Stimulated activated naive CD8-positive, alpha-beta T cell treated with anti-CD3 and anti-CD28 coated beads, Interleukin-15, Interleukin-2, amounts not matched to agents 100 ng/mL and 50 ng/mL, for 24 hours (primary cell): ENCODE results near the gene C9orf85.
A peak's percentile ranks its signal among the peaks of the same experiment; 100 is the strongest.
"Not testable (repeated sequence)": the region's sequence is repeated elsewhere in the genome, so short reads cannot be mapped to it uniquely, and the experiment has no call there.

Source experiments
- H3K27ac Mint-ChIP-seq: one replicate; pipeline ENCODE4 v1.8.0; 2021; ENCODE audit warnings: mild to moderate bottlenecking, mixed read lengths
- H3K27me3 Mint-ChIP-seq: one replicate; pipeline ENCODE4 v1.8.0; 2021; ENCODE audit warnings: mixed read lengths
- H3K36me3 Mint-ChIP-seq: one replicate; pipeline ENCODE4 v1.8.0; 2021; ENCODE audit warnings: low read depth, mixed read lengths
- H3K4me1 Mint-ChIP-seq: one replicate; pipeline ENCODE4 v1.8.0; 2021; ENCODE audit warnings: low read depth, mixed read lengths
- H3K4me3 Mint-ChIP-seq: one replicate; pipeline ENCODE4 v1.8.0; 2021; ENCODE audit warnings: mild to moderate bottlenecking, mixed read lengths
- H3K9me3 Mint-ChIP-seq: one replicate; pipeline ENCODE4 v1.8.0; 2021; ENCODE audit warnings: mixed read lengths

C9orf85 gene

GRCh38 chr9:71944754-71945375 lies 33.4 kb downstream of the C9orf85 start:
- no peak overlapping the region for H3K4me3 Mint-ChIP-seq
- no peak overlapping the region for H3K27ac Mint-ChIP-seq
- H3K27me3 Mint-ChIP-seq: no peaks in the 10 kb centered on the region
- no peaks in the 10 kb centered on the region for H3K9me3 Mint-ChIP-seq
- peaks cover 20% of the 10 kb centered on the region for H3K36me3 Mint-ChIP-seq
- H3K4me1 Mint-ChIP-seq: peaks cover 4% of the 10 kb centered on the region

- H3K4me1 Mint-ChIP-seq, H3K27ac Mint-ChIP-seq, H3K27me3 Mint-ChIP-seq, H3K4me3 Mint-ChIP-seq, H3K9me3 Mint-ChIP-seq: not testable (repeated sequence)
- peaks cover 15% of the 10 kb centered on the region for H3K36me3 Mint-ChIP-seq
Observed at GRCh38 chr9:71954652-71955051, 43.2 kb downstream of the C9orf85 start.

DNA sequence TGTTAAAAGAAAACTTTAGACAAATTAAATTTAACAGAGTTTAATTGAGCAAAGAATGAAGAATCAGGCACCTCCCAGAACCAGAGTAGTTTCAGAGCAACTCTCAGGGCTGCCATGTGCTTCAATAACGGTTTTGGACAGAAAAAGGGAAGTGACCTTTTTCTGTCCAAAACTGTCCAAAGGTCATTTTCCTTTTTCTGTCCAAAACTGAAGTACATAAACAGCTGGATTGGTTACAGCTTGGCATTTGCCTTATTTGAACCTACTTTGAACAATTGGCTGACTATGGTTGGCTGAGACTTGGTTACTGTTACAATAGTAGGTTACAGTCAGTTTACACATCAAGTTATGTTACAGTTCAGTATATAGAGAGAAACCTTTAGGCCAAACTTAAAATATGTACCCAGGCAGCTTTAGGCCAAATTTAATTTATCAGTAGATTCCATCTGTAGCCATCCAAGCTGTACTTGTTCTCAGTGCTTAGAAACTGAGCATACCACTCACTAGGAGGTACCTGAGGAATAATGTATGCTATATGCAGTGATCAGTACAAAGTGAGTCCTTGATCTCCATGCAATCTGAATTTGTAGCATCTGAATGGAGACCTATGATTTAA lies 44.0 kb downstream of the C9orf85 start:
- Mint-ChIP-seq H3K4me1 (peaks cover 4% of the 10 kb centered on the region), H3K4me3 (no peak overlapping the region), H3K27ac (no peak overlapping the region), H3K27me3 (no peaks in the 10 kb centered on the region), H3K36me3 (peaks cover 11% of the 10 kb centered on the region), H3K9me3 (no peaks in the 10 kb centered on the region)

GRCh38 chr9:71962328-71962727 lies 50.9 kb downstream of the C9orf85 start:
- no peak overlapping the region for H3K27ac Mint-ChIP-seq
- no peaks in the 10 kb centered on the region for H3K27me3 Mint-ChIP-seq
- no peak overlapping the region for H3K4me3 Mint-ChIP-seq
- peaks cover 40% of the 10 kb centered on the region for H3K36me3 Mint-ChIP-seq
- H3K4me1 Mint-ChIP-seq: no peaks in the 10 kb centered on the region
- peaks cover 10% of the 10 kb centered on the region for H3K9me3 Mint-ChIP-seq

GRCh38 chr9:71963471-71963996 lies 52.1 kb downstream of the C9orf85 start:
- not testable (repeated sequence) for H3K4me3 Mint-ChIP-seq, H3K27ac Mint-ChIP-seq, H3K27me3 Mint-ChIP-seq, H3K4me1 Mint-ChIP-seq
- Mint-ChIP-seq H3K36me3 (peaks cover 46% of the 10 kb centered on the region), H3K9me3 (peaks cover 17% of the 10 kb centered on the region)

DNA sequence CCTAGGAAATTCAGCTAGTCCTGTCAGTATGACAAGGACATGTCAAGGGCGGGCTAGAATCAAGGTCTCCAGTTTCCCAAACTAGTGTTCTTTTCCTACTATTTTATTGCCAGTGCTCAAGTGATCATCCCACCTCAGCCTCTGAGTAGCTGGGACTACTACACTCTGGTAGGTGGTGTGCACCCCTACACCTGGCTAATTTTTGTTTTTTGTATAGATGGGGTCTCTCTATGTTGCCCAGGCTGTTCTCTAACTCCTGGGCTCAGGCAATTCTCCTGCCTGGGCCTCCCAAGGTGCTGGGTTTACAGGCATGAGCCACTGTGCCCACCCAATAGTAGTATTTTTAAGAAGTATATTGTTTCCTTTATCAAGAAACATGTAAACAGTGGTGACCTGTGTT lies 54.0 kb downstream of the C9orf85 start:
- Mint-ChIP-seq H3K27ac (no peak overlapping the region), H3K4me3 (no peak overlapping the region), H3K9me3 (peaks cover 23% of the 10 kb centered on the region), H3K4me1 (no peaks in the 10 kb centered on the region), H3K27me3 (no peaks in the 10 kb centered on the region), H3K36me3 (peaks cover 60% of the 10 kb centered on the region)

DNA sequence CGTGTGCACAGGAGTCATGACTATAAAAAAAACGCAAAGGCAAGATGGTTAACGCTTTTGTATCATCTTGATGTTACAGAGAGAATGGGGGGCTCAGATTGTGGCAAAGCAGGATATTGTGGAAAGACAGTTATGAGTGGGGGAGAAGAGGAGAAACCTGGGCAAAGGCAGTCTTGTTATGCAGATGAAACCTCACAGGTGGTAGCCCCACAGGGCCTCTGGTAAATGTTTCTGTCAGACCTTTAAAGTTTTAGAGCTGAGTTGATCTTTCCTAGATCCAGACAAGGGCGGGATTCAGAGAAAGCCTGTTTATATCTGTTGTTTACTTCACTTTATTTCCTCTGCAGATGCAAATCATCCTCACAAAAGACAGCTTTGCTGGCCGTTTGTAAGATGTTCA lies 55.2 kb downstream of the C9orf85 start:
- peaks cover 23% of the 10 kb centered on the region for H3K9me3 Mint-ChIP-seq
- no peaks in the 10 kb centered on the region for H3K27me3 Mint-ChIP-seq
- peak overlapping the region; percentile 17 for H3K27ac Mint-ChIP-seq
- H3K4me3 Mint-ChIP-seq: no peak overlapping the region
- H3K36me3 Mint-ChIP-seq: peaks cover 62% of the 10 kb centered on the region
- H3K4me1 Mint-ChIP-seq: no peaks in the 10 kb centered on the region

DNA sequence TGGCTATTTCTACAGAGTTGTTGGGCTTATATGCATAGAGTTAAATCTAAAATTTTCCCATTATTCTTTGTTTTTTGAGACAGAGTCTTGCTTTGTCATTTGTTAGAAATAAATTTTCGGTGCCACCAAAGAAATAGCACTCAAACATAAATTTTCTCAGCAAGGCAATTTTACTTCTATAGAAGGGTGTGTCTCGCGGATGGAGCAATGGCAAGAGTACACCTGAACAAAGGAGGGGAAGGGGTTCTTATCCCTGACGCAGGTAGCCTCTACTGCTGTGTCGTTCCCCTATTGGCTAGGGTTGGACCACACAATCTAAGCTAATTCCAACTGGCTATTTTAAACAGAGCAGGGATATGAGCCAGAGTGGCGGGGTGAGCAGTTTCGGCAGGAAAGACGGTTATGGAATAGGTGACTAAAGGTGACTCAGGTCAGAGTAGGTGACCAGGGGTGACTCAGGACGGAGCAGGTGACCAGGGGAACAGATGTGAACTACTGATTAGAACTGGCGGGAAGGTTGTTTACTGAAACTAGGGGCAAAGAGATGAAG lies 57.2 kb downstream of the C9orf85 start:
- no peak overlapping the region for H3K4me3 Mint-ChIP-seq
- no peak overlapping the region for H3K27ac Mint-ChIP-seq
- peaks cover 56% of the 10 kb centered on the region for H3K36me3 Mint-ChIP-seq
- peaks cover 20% of the 10 kb centered on the region for H3K9me3 Mint-ChIP-seq
- no peaks in the 10 kb centered on the region for H3K27me3 Mint-ChIP-seq
- no peaks in the 10 kb centered on the region for H3K4me1 Mint-ChIP-seq

DNA sequence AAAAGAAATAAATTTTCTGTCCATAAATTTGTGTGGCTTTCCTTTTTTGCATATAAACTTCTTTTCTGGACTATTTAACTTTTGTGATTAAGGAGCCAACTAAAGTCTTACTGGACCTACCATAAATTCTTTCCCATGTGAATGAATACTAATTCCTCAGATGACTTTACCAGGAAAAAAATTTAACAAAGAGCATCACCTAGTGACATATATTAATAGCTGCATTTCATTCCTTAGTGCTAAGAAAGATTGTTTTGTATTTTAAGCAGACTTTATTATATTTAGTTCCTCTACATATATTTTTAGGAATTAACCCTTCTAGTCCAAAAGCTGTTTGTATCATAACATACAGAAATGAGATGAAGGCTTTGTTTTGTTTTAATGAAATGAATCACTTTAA lies 64.4 kb downstream of the C9orf85 start:
- no peaks in the 10 kb centered on the region for H3K4me1 Mint-ChIP-seq
- peaks cover 9% of the 10 kb centered on the region for H3K36me3 Mint-ChIP-seq
- no peak overlapping the region for H3K27ac Mint-ChIP-seq
- H3K9me3 Mint-ChIP-seq: no peaks in the 10 kb centered on the region
- H3K4me3 Mint-ChIP-seq: no peak overlapping the region
- no peaks in the 10 kb centered on the region for H3K27me3 Mint-ChIP-seq

GRCh38 chr9:71977003-71977402 lies 65.6 kb downstream of the C9orf85 start:
- H3K36me3 Mint-ChIP-seq: peaks cover 9% of the 10 kb centered on the region
- no peak overlapping the region for H3K27ac Mint-ChIP-seq
- no peak overlapping the region for H3K4me3 Mint-ChIP-seq
- H3K27me3 Mint-ChIP-seq: no peaks in the 10 kb centered on the region
- H3K4me1 Mint-ChIP-seq: no peaks in the 10 kb centered on the region
- H3K9me3 Mint-ChIP-seq: no peaks in the 10 kb centered on the region

GRCh38 chr9:71980266-71981190 lies 69.1 kb downstream of the C9orf85 start:
- H3K9me3 Mint-ChIP-seq: no peaks in the 10 kb centered on the region

GRCh38 chr9:71981944-71982343 lies 70.5 kb downstream of the C9orf85 start:
- Mint-ChIP-seq H3K27me3 (no peaks in the 10 kb centered on the region), H3K36me3 (peaks cover 9% of the 10 kb centered on the region), H3K9me3 (no peaks in the 10 kb centered on the region), H3K4me1 (no peaks in the 10 kb centered on the region), H3K4me3 (no peak overlapping the region), H3K27ac (no peak overlapping the region)

More at GRCh38 chr9:71980266-71981190, 69.1 kb downstream of the C9orf85 start:
- H3K36me3 Mint-ChIP-seq: peaks cover 9% of the 10 kb centered on the region
- no peaks in the 10 kb centered on the region for H3K4me1 Mint-ChIP-seq
- no peak overlapping the region for H3K27ac Mint-ChIP-seq
- no peak overlapping the region for H3K4me3 Mint-ChIP-seq
- H3K27me3 Mint-ChIP-seq: no peaks in the 10 kb centered on the region

GRCh38 chr9:71984403-71984802 lies 73.0 kb downstream of the C9orf85 start:
- Mint-ChIP-seq H3K27ac (no peak overlapping the region), H3K4me3 (no peak overlapping the region), H3K27me3 (no peaks in the 10 kb centered on the region), H3K36me3 (peaks cover 9% of the 10 kb centered on the region), H3K4me1 (no peaks in the 10 kb centered on the region), H3K9me3 (no peaks in the 10 kb centered on the region)

- no peaks in the 10 kb centered on the region for H3K9me3 Mint-ChIP-seq
- H3K27me3 Mint-ChIP-seq: no peaks in the 10 kb centered on the region
- no peak overlapping the region for H3K4me3 Mint-ChIP-seq
- no peak overlapping the region for H3K27ac Mint-ChIP-seq
- H3K36me3 Mint-ChIP-seq: peaks cover 9% of the 10 kb centered on the region
- H3K4me1 Mint-ChIP-seq: no peaks in the 10 kb centered on the region
Observed at GRCh38 chr9:71984831-71985281, 73.4 kb downstream of the C9orf85 start.
